ENCODE measurements around the gene PTRH1. TPM values are rescaled to one million over a fixed set of nuclear protein-coding genes. Genes with fewer than 3 reads are reported as not detected.

PTRH1 gene
- total and polyA plus RNA-seq, 10 of the 15 experiments (the other 5 are each of a cell fraction or from before 2014, with no cell fraction given) = 0.69 to 38.4 (median 10.2) TPM

DNA sequence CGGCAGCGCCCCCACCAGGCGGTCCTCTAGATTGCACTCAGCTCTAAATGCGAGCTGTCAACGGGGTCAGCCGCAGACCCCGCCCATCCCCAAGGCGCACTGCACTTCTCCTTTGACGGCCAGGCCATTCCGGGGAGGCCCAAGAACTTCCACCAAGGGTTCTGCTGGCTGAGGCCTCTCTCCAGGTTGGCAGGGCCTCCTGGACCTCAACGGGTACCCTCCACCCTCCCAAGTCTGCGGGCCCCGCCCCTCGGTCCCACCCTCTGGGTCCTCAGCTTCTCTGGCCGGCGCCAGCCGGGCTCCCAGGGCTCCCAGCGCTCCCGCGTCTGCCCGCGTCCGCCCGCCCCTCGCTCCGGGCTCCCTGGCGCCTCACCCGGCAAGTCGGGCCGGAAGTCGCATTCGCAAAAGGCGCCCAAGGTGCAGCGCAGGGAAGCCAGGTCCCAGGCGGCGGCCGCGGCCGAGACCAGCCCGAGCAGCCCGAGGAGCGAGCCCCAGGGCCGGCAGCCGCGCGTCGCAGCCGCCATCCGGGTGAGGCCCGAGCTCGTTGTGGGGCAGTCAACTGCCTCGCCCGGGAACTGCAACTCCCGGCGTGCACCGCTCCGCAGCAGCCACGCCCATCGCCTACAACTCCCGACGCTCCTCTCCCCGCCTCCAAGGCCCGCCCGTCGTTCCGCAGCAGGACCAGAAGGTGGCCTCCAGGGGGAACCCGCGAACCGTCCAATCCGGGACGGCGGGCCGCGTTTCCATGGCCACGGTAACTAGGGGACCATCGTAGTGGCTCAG is 19.5 kb upstream of the PTRH1 start, which contains the start of gene TOR2A:
TOR2A (minus strand) TSS at position 548 of the 783 bp plus-strand sequence; CDS start at position 524, 24 bp downstream.
- Histone ChIP-seq H3K4me1 (ENCODE audit: control insufficient read depth, insufficient read depth, low read length) (peaks cover 6% of the 10 kb centered on the region), H3K9ac (ENCODE audit: control insufficient read depth, insufficient read depth, low read length) (peak within 1 kb of the TSS; percentile 78), H3K79me2 (ENCODE audit: control insufficient read depth, insufficient read depth, low read length) (no peaks in the 10 kb centered on the region), H3K9me3 (replicated peaks; ENCODE audit: control insufficient read depth, insufficient read depth, low read length) (no peaks in the 10 kb centered on the region), H3K27ac (ENCODE audit: control insufficient read depth, insufficient read depth) (peak within 1 kb of the TSS; percentile 71), H3K27me3 (replicated peaks in 1 of 2; ENCODE audit: control insufficient read depth in 2 of 2, insufficient read depth in 2 of 2, low read length in 1 of 2) (no peaks in the 10 kb centered on the region), H3K36me3 (ENCODE audit: control insufficient read depth in 2 of 2, insufficient read depth in 2 of 2, low read length in 1 of 2) (no peaks in the 10 kb centered on the region; a peak in 3 of 4 replicates), H4K20me1 (ENCODE audit: control insufficient read depth, insufficient read depth) (no peaks in the 10 kb centered on the region), H3K4me3 (peak within 1 kb of the TSS; percentile 76), H3K4me2 (ENCODE audit: control insufficient read depth, insufficient read depth) (peak within 1 kb of the TSS; percentile 100), H2AFZ (ENCODE audit: control insufficient read depth, low read depth, low read length) (peak within 1 kb of the TSS; percentile 94)
- ChIA-PET RAD21 (ENCODE audit: unreplicated experiment) (interaction anchor here (0.6 to 2.6 kb wide), 54 partner anchors 11 to 794 kb away, joined by 3 to 83 read pairs (median 4); partner anchors contain the start of genes CDK9, FPGS, PIP5KL1 and PTRH1), SMC1A (ENCODE audit: uncharacterized antibody, unreplicated experiment) (interaction anchor here (0.8 to 2.3 kb wide), 32 partner anchors 11 to 338 kb away, joined by 3 to 25 read pairs (median 5); partner anchors contain the start of genes CDK9, CFAP157, ENG and FPGS), POLR2A (interaction anchor here (0.6 to 2.0 kb wide), 12 partner anchors 29 to 216 kb away, joined by 3 to 13 read pairs (median 5); partner anchors contain the start of genes CDK9 and SH2D3C), CTCF (interaction anchor here (0.5 to 2.5 kb wide), 65 partner anchors 9 to 1143 kb away, joined by 3 to 79 read pairs (median 5); partner anchors contain the start of genes CDK9, ENG, FPGS and PIP5KL1)
- in situ Hi-C loops (cut with MboI) = loop anchor here (5.0 kb wide), 3 partner anchors 143 to 233 kb away; no protein-coding TSS in a partner anchor
- FAIRE-seq (peak; percentile 89), ATAC-seq (peak; percentile 98), DNase-seq (ENCODE audit: low read depth, low spot score) (peak; percentile 81)
- under 1% methylated on average over 76 of the region's 76 CpGs for WGBS (ENCODE audit: insufficient coverage, insufficient replicate concordance, low lambda C conversion rate, missing lambda C conversion rate)
- no TSS peak for BruUV-seq (replicated peaks)
- intact Hi-C loops (cut with micrococcal nuclease; ENCODE audit: unreplicated experiment) = loop anchor here (1.0 to 2.0 kb wide), 6 partner anchors 42 to 231 kb away; no protein-coding TSS in a partner anchor
- TF ChIP-seq SUZ12 (IDR thresholded peaks at IDR 0.05; ENCODE audit: unreplicated experiment) (no peak), CBX3 (IDR thresholded peaks at IDR 0.05; ENCODE audit: borderline replicate concordance, low read depth) (no peak), SP1 (IDR thresholded peaks at IDR 0.05; ENCODE audit: low read depth, low read length) (peak; percentile 92), TARDBP (IDR thresholded peaks at IDR 0.05; ENCODE audit: borderline replicate concordance) (peak; percentile 88), JUNB (IDR thresholded peaks at IDR 0.05) (no peak), SPI1 (IDR thresholded peaks at IDR 0.05; ENCODE audit: borderline replicate concordance, insufficient read depth, low read depth, low read length) (peak; percentile 71; the same call in 1 of the 2 replicates)
- TF ChIP-seq, protein P1, sequence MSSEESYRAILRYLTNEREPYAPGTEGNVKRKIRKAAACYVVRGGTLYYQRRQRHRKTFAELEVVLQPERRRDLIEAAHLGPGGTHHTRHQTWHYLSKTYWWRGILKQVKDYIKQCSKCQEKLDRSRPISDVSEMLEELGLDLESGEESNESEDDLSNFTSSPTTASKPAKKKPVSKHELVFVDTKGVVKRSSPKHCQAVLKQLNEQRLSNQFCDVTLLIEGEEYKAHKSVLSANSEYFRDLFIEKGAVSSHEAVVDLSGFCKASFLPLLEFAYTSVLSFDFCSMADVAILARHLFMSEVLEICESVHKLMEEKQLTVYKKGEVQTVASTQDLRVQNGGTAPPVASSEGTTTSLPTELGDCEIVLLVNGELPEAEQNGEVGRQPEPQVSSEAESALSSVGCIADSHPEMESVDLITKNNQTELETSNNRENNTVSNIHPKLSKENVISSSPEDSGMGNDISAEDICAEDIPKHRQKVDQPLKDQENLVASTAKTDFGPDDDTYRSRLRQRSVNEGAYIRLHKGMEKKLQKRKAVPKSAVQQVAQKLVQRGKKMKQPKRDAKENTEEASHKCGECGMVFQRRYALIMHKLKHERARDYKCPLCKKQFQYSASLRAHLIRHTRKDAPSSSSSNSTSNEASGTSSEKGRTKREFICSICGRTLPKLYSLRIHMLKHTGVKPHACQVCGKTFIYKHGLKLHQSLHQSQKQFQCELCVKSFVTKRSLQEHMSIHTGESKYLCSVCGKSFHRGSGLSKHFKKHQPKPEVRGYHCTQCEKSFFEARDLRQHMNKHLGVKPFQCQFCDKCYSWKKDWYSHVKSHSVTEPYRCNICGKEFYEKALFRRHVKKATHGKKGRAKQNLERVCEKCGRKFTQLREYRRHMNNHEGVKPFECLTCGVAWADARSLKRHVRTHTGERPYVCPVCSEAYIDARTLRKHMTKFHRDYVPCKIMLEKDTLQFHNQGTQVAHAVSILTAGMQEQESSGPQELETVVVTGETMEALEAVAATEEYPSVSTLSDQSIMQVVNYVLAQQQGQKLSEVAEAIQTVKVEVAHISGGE (CRISPR knock-in tag; IDR thresholded peaks at IDR 0.05) = no peak
- TF ChIP-seq, protein P2, sequence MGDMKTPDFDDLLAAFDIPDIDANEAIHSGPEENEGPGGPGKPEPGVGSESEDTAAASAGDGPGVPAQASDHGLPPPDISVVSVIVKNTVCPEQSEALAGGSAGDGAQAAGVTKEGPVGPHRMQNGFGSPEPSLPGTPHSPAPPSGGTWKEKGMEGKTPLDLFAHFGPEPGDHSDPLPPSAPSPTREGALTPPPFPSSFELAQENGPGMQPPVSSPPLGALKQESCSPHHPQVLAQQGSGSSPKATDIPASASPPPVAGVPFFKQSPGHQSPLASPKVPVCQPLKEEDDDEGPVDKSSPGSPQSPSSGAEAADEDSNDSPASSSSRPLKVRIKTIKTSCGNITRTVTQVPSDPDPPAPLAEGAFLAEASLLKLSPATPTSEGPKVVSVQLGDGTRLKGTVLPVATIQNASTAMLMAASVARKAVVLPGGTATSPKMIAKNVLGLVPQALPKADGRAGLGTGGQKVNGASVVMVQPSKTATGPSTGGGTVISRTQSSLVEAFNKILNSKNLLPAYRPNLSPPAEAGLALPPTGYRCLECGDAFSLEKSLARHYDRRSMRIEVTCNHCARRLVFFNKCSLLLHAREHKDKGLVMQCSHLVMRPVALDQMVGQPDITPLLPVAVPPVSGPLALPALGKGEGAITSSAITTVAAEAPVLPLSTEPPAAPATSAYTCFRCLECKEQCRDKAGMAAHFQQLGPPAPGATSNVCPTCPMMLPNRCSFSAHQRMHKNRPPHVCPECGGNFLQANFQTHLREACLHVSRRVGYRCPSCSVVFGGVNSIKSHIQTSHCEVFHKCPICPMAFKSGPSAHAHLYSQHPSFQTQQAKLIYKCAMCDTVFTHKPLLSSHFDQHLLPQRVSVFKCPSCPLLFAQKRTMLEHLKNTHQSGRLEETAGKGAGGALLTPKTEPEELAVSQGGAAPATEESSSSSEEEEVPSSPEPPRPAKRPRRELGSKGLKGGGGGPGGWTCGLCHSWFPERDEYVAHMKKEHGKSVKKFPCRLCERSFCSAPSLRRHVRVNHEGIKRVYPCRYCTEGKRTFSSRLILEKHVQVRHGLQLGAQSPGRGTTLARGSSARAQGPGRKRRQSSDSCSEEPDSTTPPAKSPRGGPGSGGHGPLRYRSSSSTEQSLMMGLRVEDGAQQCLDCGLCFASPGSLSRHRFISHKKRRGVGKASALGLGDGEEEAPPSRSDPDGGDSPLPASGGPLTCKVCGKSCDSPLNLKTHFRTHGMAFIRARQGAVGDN (IDR thresholded peaks at IDR 0.05) = peak; percentile 58; the same call in 1 of the 2 replicates
- TF ChIP-seq, protein P3, sequence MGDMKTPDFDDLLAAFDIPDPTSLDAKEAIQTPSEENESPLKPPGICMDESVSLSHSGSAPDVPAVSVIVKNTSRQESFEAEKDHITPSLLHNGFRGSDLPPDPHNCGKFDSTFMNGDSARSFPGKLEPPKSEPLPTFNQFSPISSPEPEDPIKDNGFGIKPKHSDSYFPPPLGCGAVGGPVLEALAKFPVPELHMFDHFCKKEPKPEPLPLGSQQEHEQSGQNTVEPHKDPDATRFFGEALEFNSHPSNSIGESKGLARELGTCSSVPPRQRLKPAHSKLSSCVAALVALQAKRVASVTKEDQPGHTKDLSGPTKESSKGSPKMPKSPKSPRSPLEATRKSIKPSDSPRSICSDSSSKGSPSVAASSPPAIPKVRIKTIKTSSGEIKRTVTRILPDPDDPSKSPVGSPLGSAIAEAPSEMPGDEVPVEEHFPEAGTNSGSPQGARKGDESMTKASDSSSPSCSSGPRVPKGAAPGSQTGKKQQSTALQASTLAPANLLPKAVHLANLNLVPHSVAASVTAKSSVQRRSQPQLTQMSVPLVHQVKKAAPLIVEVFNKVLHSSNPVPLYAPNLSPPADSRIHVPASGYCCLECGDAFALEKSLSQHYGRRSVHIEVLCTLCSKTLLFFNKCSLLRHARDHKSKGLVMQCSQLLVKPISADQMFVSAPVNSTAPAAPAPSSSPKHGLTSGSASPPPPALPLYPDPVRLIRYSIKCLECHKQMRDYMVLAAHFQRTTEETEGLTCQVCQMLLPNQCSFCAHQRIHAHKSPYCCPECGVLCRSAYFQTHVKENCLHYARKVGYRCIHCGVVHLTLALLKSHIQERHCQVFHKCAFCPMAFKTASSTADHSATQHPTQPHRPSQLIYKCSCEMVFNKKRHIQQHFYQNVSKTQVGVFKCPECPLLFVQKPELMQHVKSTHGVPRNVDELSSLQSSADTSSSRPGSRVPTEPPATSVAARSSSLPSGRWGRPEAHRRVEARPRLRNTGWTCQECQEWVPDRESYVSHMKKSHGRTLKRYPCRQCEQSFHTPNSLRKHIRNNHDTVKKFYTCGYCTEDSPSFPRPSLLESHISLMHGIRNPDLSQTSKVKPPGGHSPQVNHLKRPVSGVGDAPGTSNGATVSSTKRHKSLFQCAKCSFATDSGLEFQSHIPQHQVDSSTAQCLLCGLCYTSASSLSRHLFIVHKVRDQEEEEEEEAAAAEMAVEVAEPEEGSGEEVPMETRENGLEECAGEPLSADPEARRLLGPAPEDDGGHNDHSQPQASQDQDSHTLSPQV (IDR thresholded peaks at IDR 0.05) = peak; percentile 67; the same call in 1 of the 2 replicates

Measured in GM12878 (cell line).